Kidney (tissue), 14 donors: Measurements from ENCODE around the gene ALDH1L1. TPM values are rescaled to one million over a fixed set of nuclear protein-coding genes. Genes with fewer than 3 reads are reported as not detected.

ENCODE experiments used
- DNase-seq, 5 donors: peaks; one replicate each; pipeline ENCODE4 v3.0.0-alpha.2; 2013 to 2020
- FAIRE-seq: peaks from 2 replicates; lab custom pipeline; 2012; peaks lifted over from hg19 to GRCh38; lab: Jason Lieb, UNC
- H3K27ac ChIP-seq, 2 donors: one replicate each; pipeline ENCODE4 v1.7.0; 2013; ENCODE audit warnings: low read depth in 2 of 2, low read length in 2 of 2, inconsistent platforms in 1 of 2
- H3K27me3 ChIP-seq: one replicate; pipeline ENCODE4 v1.7.1; 2013; ENCODE audit warnings: low read length, inconsistent platforms; ENCODE audit not compliant: control insufficient read depth, insufficient read depth
- H3K36me3 ChIP-seq, 3 donors: one replicate each; pipeline versions ENCODE4 v1.7.0 to v1.7.1; 2013; ENCODE audit warnings: low read length in 3 of 3, control low read depth in 1 of 3, inconsistent platforms in 1 of 3; ENCODE audit not compliant: insufficient read depth in 3 of 3, control insufficient read depth in 2 of 3
- H3K4me1 ChIP-seq, 3 donors: one replicate each; pipeline versions ENCODE4 v1.7.0 to v1.7.1; 2013; ENCODE audit warnings: low read length in 3 of 3, inconsistent platforms in 1 of 3, low read depth in 1 of 3; ENCODE audit not compliant: control insufficient read depth in 2 of 3, insufficient read depth in 2 of 3
- H3K4me3 ChIP-seq, 3 donors: one replicate each; pipeline versions ENCODE4 v1.7.0 to v1.8.1; 2013; ENCODE audit warnings: low read length in 3 of 3, control low read depth in 1 of 3, inconsistent platforms in 1 of 3
- H3K9ac ChIP-seq, 3 donors: one replicate each; pipeline versions ENCODE4 v1.7.0 to v1.7.1; 2013; ENCODE audit warnings: low read length in 3 of 3, control low read depth in 1 of 3, inconsistent platforms in 1 of 3
- H3K9me3 ChIP-seq, 3 donors: one replicate each; pipeline versions ENCODE4 v1.7.0 to v1.7.1; 2013; ENCODE audit warnings: low read length in 3 of 3, control low read depth in 1 of 3, inconsistent platforms in 1 of 3; ENCODE audit not compliant: control insufficient read depth in 2 of 3, insufficient read depth in 1 of 3
- CTCF ChIP-seq: IDR thresholded peaks from 3 replicates; pipeline ENCODE4 v1.5.1; 2012; ENCODE audit warnings: mild to moderate bottlenecking, moderate library complexity, borderline replicate concordance; ENCODE audit not compliant: insufficient read depth; ENCODE audit errors: extremely low read depth
- intact Hi-C: fragments of 100-400 bp; cut with DNase I; formaldehyde crosslinking; loops from one replicate; pipeline ENCODE4 v1.11.1; 2022
- polyA plus RNA-seq: library from polyadenylated mRNA; stranded (reverse); fragments of 350-450 nt; fragmentation: Illumina TruSeq; extraction: RNeasy Lipid Tissue Mini Kit (QIAGEN cat#74804); gene quantifications from one replicate; pipeline ENCODE4 v1.2.3, GENCODE V29; 2014; ENCODE audit warnings: low read depth, low replicate concordance; ENCODE audit not compliant: insufficient read depth
- total RNA-seq: library from RNA; stranded (reverse); fragmentation: NEBNext Ultra II Directional; extraction: Animal tissue kit (Norgen Biotek cat#: 25700); gene quantifications from one replicate; pipeline ENCODE4 v1.2.1, GENCODE V29; 2021
- donor health status: control.
- donor health status: control.
- donor health status: control.
- donor health status: control.
- donor health status: control.
- donor health status: DM: yes; HTN: yes; CAD: no.
- donor health status: Normal renal cell carcinoma (clear cell type).

Gene ALDH1L1
- total and polyA plus RNA-seq, 2 donors from 2014 or later = 60.0 to 199 TPM

- Histone ChIP-seq H3K9ac (no peak overlapping the region), H3K9me3 (no peaks in the 10 kb centered on the region), H3K4me3 (no peak overlapping the region), H3K27me3 (no peaks in the 10 kb centered on the region), H3K27ac (no peak overlapping the region), H3K4me1 (no peaks in the 10 kb centered on the region), H3K36me3 (peaks cover 0 to 58% (median 35%) of the 10 kb centered on the region in 3 donors)
- TF ChIP-seq CTCF = no peak
- FAIRE-seq (no peak), DNase-seq (no peak)
- intact Hi-C loops = no loop called here
Measured at GRCh38 chr3:126149256-126149902, 31.0 kb downstream of the ALDH1L1 start.

DNA sequence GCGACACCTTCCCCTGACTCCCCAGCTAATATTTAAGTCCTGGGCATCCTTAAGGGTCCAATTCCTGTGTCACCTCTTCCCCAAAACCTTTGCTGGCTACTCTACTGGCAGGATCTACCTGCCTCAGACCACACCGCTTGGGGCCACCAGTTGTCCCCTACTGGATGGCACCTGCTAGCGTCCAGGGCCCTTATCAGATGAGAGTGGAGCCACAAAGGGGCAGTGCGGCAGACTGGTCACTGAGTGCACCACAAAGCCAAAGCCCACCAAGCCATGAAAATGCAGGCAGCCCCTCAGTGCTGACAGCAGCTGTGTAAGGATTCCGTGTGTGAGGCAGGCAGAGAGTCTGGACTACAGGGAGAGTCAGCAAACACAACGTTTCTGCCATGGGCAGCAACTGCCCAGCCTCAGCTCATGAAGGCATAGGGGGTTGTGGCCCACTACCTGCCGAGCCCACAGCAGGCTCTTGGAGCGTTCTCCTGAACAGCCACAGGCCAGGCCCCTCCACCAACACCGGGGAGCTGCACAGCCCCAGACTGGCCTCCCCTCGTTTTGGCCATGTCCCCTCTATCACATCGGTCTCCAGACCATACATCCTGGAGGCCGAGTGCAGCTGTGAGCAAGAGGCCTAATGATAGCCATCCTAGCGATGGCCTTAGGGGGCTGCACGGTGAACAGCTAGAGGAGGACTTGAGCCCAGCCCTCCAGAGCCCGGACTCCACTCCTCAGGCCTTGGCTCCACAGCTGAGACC lies 32.3 kb downstream of the ALDH1L1 start:
- H3K9me3 ChIP-seq = no peaks in the 10 kb centered on the region
- peaks cover 0 to 46% (median 29%) of the 10 kb centered on the region in 3 donors for H3K36me3 ChIP-seq
- DNase-seq (peak in 1 of 5 donors; percentile 49), FAIRE-seq (no peak)
- no peaks in the 10 kb centered on the region for H3K4me1 ChIP-seq
- TF ChIP-seq CTCF = no peak
- no peak overlapping the region for H3K4me3 ChIP-seq
- H3K27ac ChIP-seq = no peak overlapping the region
- intact Hi-C loops = no loop called here
- no peaks in the 10 kb centered on the region for H3K27me3 ChIP-seq
- no peak overlapping the region for H3K9ac ChIP-seq

DNA sequence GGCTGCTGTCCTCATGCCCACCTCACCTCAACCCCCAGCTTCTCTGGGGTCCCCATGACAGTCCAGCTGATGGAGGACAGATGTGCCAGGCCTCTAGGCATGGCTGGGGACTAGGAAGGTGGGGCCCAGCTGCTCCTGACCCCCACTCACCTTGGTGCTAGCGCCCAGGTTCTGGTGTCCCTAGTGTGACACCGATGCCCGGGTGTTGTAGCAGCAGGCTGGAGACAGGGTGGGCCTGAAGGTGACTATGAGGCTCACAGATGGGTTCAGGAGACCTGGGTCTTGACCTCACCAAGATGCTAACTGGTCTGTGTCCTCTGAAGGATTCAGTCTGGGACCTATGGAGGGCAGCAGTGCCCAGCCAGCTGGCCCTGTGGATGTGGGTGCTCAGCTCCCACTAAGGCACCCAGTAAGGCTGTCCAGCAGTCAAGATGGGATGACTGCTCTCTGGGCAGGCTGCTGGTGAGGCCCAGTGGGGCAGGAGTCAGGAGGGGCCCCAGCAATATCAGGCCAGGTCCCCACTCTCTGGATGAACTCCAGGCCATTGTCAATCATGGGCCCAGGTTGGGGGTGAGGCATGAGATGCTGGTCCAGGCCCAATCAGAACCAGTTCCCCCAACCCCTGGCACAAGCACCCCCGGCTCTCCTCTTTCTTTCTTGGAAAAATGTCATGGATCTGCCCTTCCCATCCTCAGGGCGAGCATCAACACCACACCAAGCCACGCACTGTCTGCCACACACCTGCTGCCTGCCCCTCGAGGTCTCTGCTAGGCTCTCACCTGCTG lies 33.0 kb downstream of the ALDH1L1 start:
- no peak for TF ChIP-seq CTCF
- Histone ChIP-seq H3K9me3 (no peaks in the 10 kb centered on the region), H3K27me3 (no peaks in the 10 kb centered on the region), H3K9ac (no peak overlapping the region), H3K36me3 (peaks cover 0 to 39% (median 22%) of the 10 kb centered on the region in 3 donors), H3K4me3 (no peak overlapping the region), H3K27ac (no peak overlapping the region), H3K4me1 (no peaks in the 10 kb centered on the region)
- DNase-seq = peak in 1 of 5 donors; percentile 61
- no peak for FAIRE-seq
- intact Hi-C loops = no loop called here
